ENCODE data around the gene SLC44A5. TPM values are rescaled to one million over a fixed set of nuclear protein-coding genes. Genes with fewer than 3 reads are reported as not detected.

SLC44A5 gene
- total and polyA plus RNA-seq, 10 of the 15 experiments (the other 5 are each of a cell fraction or from before 2014, with no cell fraction given) = 0.04 to 1.3 TPM; not detected in 8

- CTCF ChIA-PET = interaction anchor here (1.2 to 2.6 kb wide), 2 partner anchors 9 to 62 kb away, joined by 3 to 23 read pairs; no protein-coding TSS in a partner anchor
- no TSS peak for BruUV-seq (replicated peaks)
- in situ Hi-C loops (cut with MboI) (no loop called here), intact Hi-C loops (cut with micrococcal nuclease; ENCODE audit: unreplicated experiment) (no loop called here)
- H3K79me2 ChIP-seq (ENCODE audit: control insufficient read depth, insufficient read depth, low read length) = no peaks in the 10 kb centered on the region
- no peaks in the 10 kb centered on the region for H3K9me3 ChIP-seq (replicated peaks; ENCODE audit: control insufficient read depth, insufficient read depth, low read length)
- H3K36me3 ChIP-seq (ENCODE audit: control insufficient read depth in 2 of 2, insufficient read depth in 2 of 2, low read length in 1 of 2) = no peaks in the 10 kb centered on the region
- no peak overlapping the region for H3K9ac ChIP-seq (ENCODE audit: control insufficient read depth, insufficient read depth, low read length)
- no peaks in the 10 kb centered on the region for H3K4me1 ChIP-seq (ENCODE audit: control insufficient read depth, insufficient read depth, low read length)
- H4K20me1 ChIP-seq (ENCODE audit: control insufficient read depth, insufficient read depth) = no peaks in the 10 kb centered on the region
- no peak overlapping the region for H3K27ac ChIP-seq (ENCODE audit: control insufficient read depth, insufficient read depth)
- no peak overlapping the region for H3K4me2 ChIP-seq (ENCODE audit: control insufficient read depth, insufficient read depth)
- SMC1A ChIA-PET (ENCODE audit: uncharacterized antibody, unreplicated experiment) = interaction anchor here (2.6 kb wide), 1 partner anchor 10 kb away, joined by 13 read pairs; no protein-coding TSS in a partner anchor
- DNase-seq (ENCODE audit: low read depth, low spot score) (no peak), ATAC-seq (no peak), FAIRE-seq (no peak)
- H3K27me3 ChIP-seq (replicated peaks in 1 of 2; ENCODE audit: control insufficient read depth in 2 of 2, insufficient read depth in 2 of 2, low read length in 1 of 2) = no peaks in the 10 kb centered on the region
- H2AFZ ChIP-seq (ENCODE audit: control insufficient read depth, low read depth, low read length) = no peak overlapping the region
- RAD21 ChIA-PET (ENCODE audit: unreplicated experiment) = interaction anchor here (1.4 kb wide), 1 partner anchor 10 kb away, joined by 4 read pairs; no protein-coding TSS in a partner anchor
- POLR2A ChIA-PET = no interaction called here
- H3K4me3 ChIP-seq = no peak overlapping the region
- 48% methylated on average over 1 of the region's 1 CpG for WGBS (ENCODE audit: insufficient coverage, insufficient replicate concordance, low lambda C conversion rate, missing lambda C conversion rate)
- TF ChIP-seq DPF2 (IDR thresholded peaks at IDR 0.05) (no peak), NFIC (IDR thresholded peaks at IDR 0.05; ENCODE audit: low read depth, low read length) (no peak), YY1 (IDR thresholded peaks at IDR 0.05; ENCODE audit: low read depth, low read length) (no peak), SP1 (IDR thresholded peaks at IDR 0.05; ENCODE audit: low read depth, low read length) (no peak), REST (IDR thresholded peaks at IDR 0.05; ENCODE audit: low read depth, low read length) (no peak), POU2F2 (IDR thresholded peaks at IDR 0.05; ENCODE audit: borderline replicate concordance, low read depth, low read length) (no peak), NFXL1 (IDR thresholded peaks at IDR 0.05; ENCODE audit: borderline replicate concordance) (no peak), EZH2 (IDR thresholded peaks at IDR 0.05; ENCODE audit: borderline replicate concordance, control insufficient read depth, low read depth, low read length) (no peak), IRF5 (IDR thresholded peaks at IDR 0.05; ENCODE audit: borderline replicate concordance) (no peak), SIN3A (IDR thresholded peaks at IDR 0.05; ENCODE audit: low read depth, low read length) (no peak), BCL11A (IDR thresholded peaks at IDR 0.05; ENCODE audit: low read depth, low read length) (no peak), PAX5 (IDR thresholded peaks at IDR 0.05; ENCODE audit: borderline replicate concordance, low read depth, low read length) (no peak), STAT1 (conservative IDR thresholded peaks at IDR 0.05) (no peak), HSF1 (IDR thresholded peaks at IDR 0.05; ENCODE audit: low read depth, low read length) (no peak), JUNB (IDR thresholded peaks at IDR 0.05) (no peak), FOS (IDR thresholded peaks at IDR 0.05; ENCODE audit: borderline replicate concordance, extremely low read depth, insufficient read length) (no peak)
- TF ChIP-seq, protein P1, sequence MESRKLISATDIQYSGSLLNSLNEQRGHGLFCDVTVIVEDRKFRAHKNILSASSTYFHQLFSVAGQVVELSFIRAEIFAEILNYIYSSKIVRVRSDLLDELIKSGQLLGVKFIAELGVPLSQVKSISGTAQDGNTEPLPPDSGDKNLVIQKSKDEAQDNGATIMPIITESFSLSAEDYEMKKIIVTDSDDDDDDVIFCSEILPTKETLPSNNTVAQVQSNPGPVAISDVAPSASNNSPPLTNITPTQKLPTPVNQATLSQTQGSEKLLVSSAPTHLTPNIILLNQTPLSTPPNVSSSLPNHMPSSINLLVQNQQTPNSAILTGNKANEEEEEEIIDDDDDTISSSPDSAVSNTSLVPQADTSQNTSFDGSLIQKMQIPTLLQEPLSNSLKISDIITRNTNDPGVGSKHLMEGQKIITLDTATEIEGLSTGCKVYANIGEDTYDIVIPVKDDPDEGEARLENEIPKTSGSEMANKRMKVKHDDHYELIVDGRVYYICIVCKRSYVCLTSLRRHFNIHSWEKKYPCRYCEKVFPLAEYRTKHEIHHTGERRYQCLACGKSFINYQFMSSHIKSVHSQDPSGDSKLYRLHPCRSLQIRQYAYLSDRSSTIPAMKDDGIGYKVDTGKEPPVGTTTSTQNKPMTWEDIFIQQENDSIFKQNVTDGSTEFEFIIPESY (IDR thresholded peaks at IDR 0.05) = no peak
Measured at GRCh38 chr1:75275631-75276030, 335.3 kb downstream of the SLC44A5 start.

Measured in GM12878 (cell line).